NCI-H524 treated with DMSO at 0.1 percent for 48 hours (cell line): ENCODE data around the gene VRK2.
A peak's percentile ranks its signal among the peaks of the same experiment; 100 is the strongest.

Experiments
- DNase-seq: peaks from one replicate; lab custom pipeline; 2025; lab: John Stamatoyannopoulos, UW

Gene VRK2

GRCh38 chr2:58046585-58047372 lies at the start of gene VRK2:
Gene VRK2, plus strand, starts transcription at chr2:58046806. Its CDS starts 2,026 bp downstream, at chr2:58048832.
- DNase-seq: peak; percentile 35

GRCh38 chr2:58006256-58006951 lies 40.2 kb upstream of the VRK2 start:
- DNase-seq: no peak

GRCh38 chr2:58006952-58007284 lies 39.7 kb upstream of the VRK2 start:
- DNase-seq: no peak

- DNase-seq: no peak
Measured at GRCh38 chr2:58010599-58010998, 36.0 kb upstream of the VRK2 start.

- no peak for DNase-seq
Measured at GRCh38 chr2:58019229-58019628, 27.4 kb upstream of the VRK2 start.

GRCh38 chr2:58025150-58025933 lies 21.3 kb upstream of the VRK2 start:
- DNase-seq: no peak

GRCh38 chr2:58027029-58027428 lies 19.6 kb upstream of the VRK2 start:
- no peak for DNase-seq

- DNase-seq: no peak
Measured at GRCh38 chr2:58030771-58031170, 15.8 kb upstream of the VRK2 start.

GRCh38 chr2:58032016-58032763 lies 14.4 kb upstream of the VRK2 start:
- DNase-seq: no peak

GRCh38 chr2:58032764-58033080 lies 13.9 kb upstream of the VRK2 start:
- no peak for DNase-seq

GRCh38 chr2:58033530-58033929 lies 13.1 kb upstream of the VRK2 start:
- DNase-seq: no peak

GRCh38 chr2:58035352-58035751 lies 11.3 kb upstream of the VRK2 start:
- DNase-seq: no peak

GRCh38 chr2:58039170-58039611 lies 7.4 kb upstream of the VRK2 start:
- no peak for DNase-seq

GRCh38 chr2:58042486-58042970 lies 4.1 kb upstream of the VRK2 start:
- no peak for DNase-seq

GRCh38 chr2:58044145-58044544 lies 2.5 kb upstream of the VRK2 start:
- DNase-seq: no peak

GRCh38 chr2:58045580-58046334 lies 849 bp upstream of the VRK2 start:
- no peak for DNase-seq

GRCh38 chr2:58046335-58046584 lies 346 bp upstream of the VRK2 start:
- no peak for DNase-seq

GRCh38 chr2:58047373-58047935 lies 848 bp downstream of the VRK2 start:
- no peak for DNase-seq

GRCh38 chr2:58047961-58048360 lies 1.4 kb downstream of the VRK2 start:
- DNase-seq: no peak

GRCh38 chr2:58051445-58051844 lies 4.8 kb downstream of the VRK2 start:
- no peak for DNase-seq

GRCh38 chr2:58052978-58053377 lies 6.4 kb downstream of the VRK2 start:
- DNase-seq: no peak
